H1 (cell line): ENCODE measurements around the gene RBMS1. TPM values are rescaled to one million over a fixed set of nuclear protein-coding genes. Genes with fewer than 3 reads are reported as not detected.

ENCODE experiments used
- CTCF ChIA-PET: fragments of 300-600 bp; sonication (Branson Sonifier 250); formaldehyde crosslinking; loops from one replicate; lab custom pipeline; 2021; ENCODE audit not compliant: partially characterized antibody; lab: Charles Lee
- POLR2A ChIA-PET: fragments of 300-600 bp; sonication (Branson Sonifier 250); formaldehyde crosslinking; loops from one replicate; lab custom pipeline; 2021; ENCODE audit warnings: inconsistent platforms; ENCODE audit not compliant: partially characterized antibody; lab: Charles Lee
- DNase-seq, 2 experiments: peaks; one replicate each; pipeline versions ENCODE4 v3.0.0 to v3.0.0-alpha.2; 2010 to 2022; ENCODE audit warnings: low spot score in 2 of 2, low read depth in 1 of 2, mixed read lengths in 1 of 2
- FAIRE-seq: peaks from 2 replicates; lab custom pipeline; 2011; peaks lifted over from hg19 to GRCh38; lab: Jason Lieb, UNC
- H2AFZ ChIP-seq: 2 replicates; pipeline ENCODE4 v1.8.1; 2012; ENCODE audit warnings: low read length, inconsistent platforms
- H2AK5ac ChIP-seq: 2 replicates; pipeline ENCODE4 v1.6.1; 2013; ENCODE audit warnings: low read depth, low read length
- H2BK120ac ChIP-seq: replicated peaks from 2 replicates; pipeline ENCODE3; 2013; ENCODE audit warnings: low read depth, low read length, inconsistent platforms
- H2BK12ac ChIP-seq: 2 replicates; pipeline ENCODE4 v1.6.1; 2013; ENCODE audit warnings: low read depth, low read length
- H2BK15ac ChIP-seq: 2 replicates; pipeline ENCODE4 v1.6.1; 2013; ENCODE audit warnings: low read length
- H2BK20ac ChIP-seq: 2 replicates; pipeline ENCODE4 v1.6.1; 2013; ENCODE audit warnings: low read length
- H2BK5ac ChIP-seq: 2 replicates; pipeline ENCODE4 v1.6.1; 2013; ENCODE audit warnings: low read depth, low read length
- H3K14ac ChIP-seq: 2 replicates; pipeline ENCODE4 v1.6.1; 2013; ENCODE audit warnings: inconsistent platforms; ENCODE audit not compliant: insufficient read length
- H3K18ac ChIP-seq: 2 replicates; pipeline ENCODE4 v1.6.1; 2013; ENCODE audit warnings: low read length; ENCODE audit errors: extremely low read depth
- H3K23ac ChIP-seq: 2 replicates; pipeline ENCODE4 v1.6.1; 2013; ENCODE audit warnings: inconsistent platforms; ENCODE audit not compliant: insufficient read length
- H3K23me2 ChIP-seq: 2 replicates; pipeline ENCODE4 v1.6.1; 2013; ENCODE audit warnings: low read depth, low read length
- H3K27ac ChIP-seq: 2 replicates; pipeline ENCODE4 v1.6.1; 2011; ENCODE audit warnings: low read depth, low read length, inconsistent platforms
- H3K27me3 ChIP-seq, 4 experiments: replicated peaks in 1 of 4; 1 replicate in 1 of 4; 2 replicates in 3 of 4; pipeline versions ENCODE4 v1.6.1 to v1.8.1; 2011 to 2013; ENCODE audit warnings: low read length in 3 of 4, mild to moderate bottlenecking in 3 of 4, inconsistent platforms in 2 of 4, mixed read lengths in 2 of 4, moderate library complexity in 1 of 4; ENCODE audit not compliant: control insufficient read depth in 3 of 4, insufficient read depth in 3 of 4; ENCODE audit errors: extremely low read depth in 1 of 4
- H3K36me3 ChIP-seq, 4 experiments: 2 replicates each; pipeline versions ENCODE4 v1.6.1 to v1.8.1; 2011 to 2013; ENCODE audit warnings: mild to moderate bottlenecking in 4 of 4, low read length in 3 of 4, moderate library complexity in 2 of 4, control low read depth in 1 of 4, inconsistent platforms in 1 of 4; ENCODE audit not compliant: insufficient read depth in 4 of 4, control insufficient read depth in 2 of 4
- H3K4ac ChIP-seq: replicated peaks from 2 replicates; pipeline ENCODE3; 2013; ENCODE audit warnings: low read length, low read depth, mixed read lengths, inconsistent platforms; ENCODE audit not compliant: insufficient read length
- H3K4me1 ChIP-seq, 4 experiments: replicated peaks in 1 of 4; 1 replicate in 1 of 4; 2 replicates in 3 of 4; pipeline versions ENCODE4 v1.6.1 to v1.8.1; 2011 to 2013; ENCODE audit warnings: low read length in 3 of 4, inconsistent platforms in 2 of 4, mixed read lengths in 1 of 4; ENCODE audit not compliant: insufficient read depth in 4 of 4, control insufficient read depth in 3 of 4
- H3K4me2 ChIP-seq, 2 experiments: 2 replicates each; pipeline versions ENCODE4 v1.6.1 to v1.8.1; 2011 to 2013; ENCODE audit warnings: low read depth in 2 of 2, low read length in 2 of 2, control low read depth in 1 of 2, inconsistent platforms in 1 of 2, mild to moderate bottlenecking in 1 of 2; ENCODE audit not compliant: insufficient read depth in 1 of 2
- H3K4me3 ChIP-seq, 4 experiments: fragments of 200-600, 300-600 bp in 1 of 4; sonication (generic), shearing (Covaris generic), sonication (Bioruptor Twin) in 1 of 4; 2 replicates each; pipeline versions ENCODE4 v1.5.1 to v1.8.1; 2011 to 2016; ENCODE audit warnings: low read length in 4 of 4, low read depth in 3 of 4, control low read depth in 2 of 4, inconsistent platforms in 2 of 4, mild to moderate bottlenecking in 2 of 4, mixed read lengths in 1 of 4, moderate library complexity in 1 of 4; ENCODE audit not compliant: insufficient read depth in 2 of 4; ENCODE audit errors: extremely low read depth in 1 of 4
- H3K56ac ChIP-seq: replicated peaks from 2 replicates; pipeline ENCODE3; 2013; ENCODE audit warnings: low read depth, mild to moderate bottlenecking, mixed read lengths, low read length, inconsistent platforms; ENCODE audit not compliant: insufficient read length
- H3K79me1 ChIP-seq: 2 replicates; pipeline ENCODE4 v1.6.1; 2013; ENCODE audit warnings: low read depth, low read length, control low read depth
- H3K79me2 ChIP-seq, 2 experiments: 2 replicates each; pipeline versions ENCODE4 v1.6.1 to v1.8.1; 2012 to 2013; ENCODE audit warnings: low read length in 2 of 2, mild to moderate bottlenecking in 2 of 2, inconsistent platforms in 1 of 2; ENCODE audit not compliant: insufficient read depth in 2 of 2, control insufficient read depth in 1 of 2
- H3K9ac ChIP-seq, 4 experiments: replicated peaks in 1 of 4; 1 replicate in 1 of 4; 2 replicates in 3 of 4; pipeline versions ENCODE4 v1.6.1 to v1.8.1; 2011 to 2013; ENCODE audit warnings: low read depth in 3 of 4, low read length in 3 of 4, control low read depth in 2 of 4, mild to moderate bottlenecking in 2 of 4, moderate library complexity in 2 of 4, inconsistent platforms in 1 of 4; ENCODE audit errors: extremely low read depth in 1 of 4
- H3K9me3 ChIP-seq, 2 experiments: 2 replicates each; pipeline versions ENCODE4 v1.6.1 to v1.8.1; 2012 to 2013; ENCODE audit warnings: mild to moderate bottlenecking in 2 of 2, moderate library complexity in 2 of 2, control low read depth in 1 of 2, inconsistent platforms in 1 of 2, low read depth in 1 of 2, low read length in 1 of 2, mixed read lengths in 1 of 2; ENCODE audit not compliant: insufficient read depth in 2 of 2
- H4K20me1 ChIP-seq, 2 experiments: replicated peaks in 1 of 2; 2 replicates each; pipeline versions ENCODE3 to v1.8.1; 2011 to 2013; ENCODE audit warnings: inconsistent platforms in 2 of 2, low read length in 2 of 2, mild to moderate bottlenecking in 1 of 2; ENCODE audit not compliant: insufficient read depth in 2 of 2, control insufficient read depth in 1 of 2
- H4K5ac ChIP-seq: 2 replicates; pipeline ENCODE4 v1.6.1; 2013; ENCODE audit warnings: low read length, low read depth, mixed read lengths, inconsistent platforms; ENCODE audit not compliant: insufficient read length
- H4K8ac ChIP-seq: 2 replicates; pipeline ENCODE4 v1.8.0; 2013; ENCODE audit warnings: mild to moderate bottlenecking, moderate library complexity, low read length, inconsistent platforms; ENCODE audit not compliant: insufficient read depth; ENCODE audit errors: extremely low read depth
- H4K91ac ChIP-seq: replicated peaks from 2 replicates; pipeline ENCODE3; 2013; ENCODE audit warnings: low read length, mixed read lengths, inconsistent platforms; ENCODE audit not compliant: insufficient read length
- CBX8 ChIP-seq: fragments of 300-800, 300-1000 bp; sonication (generic); IDR thresholded peaks from 2 replicates; pipeline ENCODE4 v1.7.1; 2016; ENCODE audit warnings: low read depth, low read length, borderline replicate concordance
- CEBPB ChIP-seq: IDR thresholded peaks from 2 replicates; pipeline ENCODE4 v1.6.1; 2012; ENCODE audit warnings: low read depth, low read length
- CHD1 ChIP-seq: IDR thresholded peaks from 2 replicates; pipeline ENCODE4 v1.6.1; 2012; ENCODE audit warnings: low read depth, low read length, improper control_type of control experiment
- KDM5A ChIP-seq: fragments of 200-600 bp; IDR thresholded peaks from 2 replicates; pipeline ENCODE4 v1.7.1; 2012; ENCODE audit warnings: mild to moderate bottlenecking, low read length, inconsistent platforms, mixed read lengths
- SP2 ChIP-seq: IDR thresholded peaks from 2 replicates; pipeline ENCODE4 v1.6.1; 2012; ENCODE audit warnings: mild to moderate bottlenecking, low read length, inconsistent platforms
- SRF ChIP-seq: IDR thresholded peaks from 2 replicates; pipeline ENCODE4 v1.6.1; 2011; ENCODE audit warnings: mild to moderate bottlenecking, low read depth, low read length, moderate library complexity
- WGBS, 2 experiments: shearing (Covaris generic) in 1 of 2; methylation state at CpG; one replicate each; pipeline versions ENCODE4 v1.1.6 to v1.1.7; 2013 to 2015; ENCODE audit warnings: low lambda C conversion rate in 2 of 2, mixed read lengths in 2 of 2, inconsistent platforms in 1 of 2, low coverage in 1 of 2, missing lambda C conversion rate in 1 of 2; ENCODE audit not compliant: insufficient replicate concordance in 2 of 2, insufficient coverage in 1 of 2, insufficient read length in 1 of 2; ENCODE audit errors: extremely low coverage in 1 of 2, missing lambda C conversion rate in 1 of 2; 5-methylcytosine and 5-hydroxymethylcytosine counted together
- polyA plus RNA-seq, 7 experiments: library from polyadenylated mRNA; depleted of rRNA in 3 of 7; stranded (reverse) in 5 of 7; unstranded in 2 of 7; fragments of >200 nt in 5 of 7; fragments of 200-250 nt in 2 of 7; gene quantifications; 1 replicate in 5 of 7; 2 replicates in 1 of 7; 4 replicates in 1 of 7; pipeline versions ENCODE4 v1.2.1 to v1.2.3, GENCODE V29; 2011 to 2013; ENCODE audit warnings: missing spikeins in 2 of 7, mixed read lengths in 2 of 7
- total RNA-seq: library from RNA; stranded (reverse); fragmentation: NEBNext Ultra II Directional; extraction: Animal tissue kit (Norgen Biotek cat#: 25700); gene quantifications from 2 replicates; pipeline ENCODE4 v1.2.1, GENCODE V29; 2021
- TF ChIP-seq, protein P1 (sequence below): IDR thresholded peaks from 2 replicates; pipeline ENCODE4 v1.6.1; 2011; ENCODE audit warnings: low read depth, mild to moderate bottlenecking, low read length; ENCODE audit not compliant: insufficient read depth

Gene RBMS1
- total and polyA plus RNA-seq, 2 of the 8 experiments (the other 6 are each of a cell fraction or from before 2014, with no cell fraction given): 53.7 to 60.0 TPM

- no peak overlapping the region for H3K14ac ChIP-seq
- no peaks in the 10 kb centered on the region for H3K27me3 ChIP-seq
- no peaks in the 10 kb centered on the region for H4K20me1 ChIP-seq
- no peak overlapping the region for H2AK5ac ChIP-seq
- CTCF ChIA-PET: interaction anchor here (0.5 to 1.3 kb wide), 11 partner anchors 9 to 731 kb away, joined by 3 to 7 read pairs (median 3); no protein-coding TSS in a partner anchor
- no peaks in the 10 kb centered on the region for H3K23me2 ChIP-seq
- no peak overlapping the region for H3K18ac ChIP-seq
- FAIRE-seq: no peak
- no peak overlapping the region for H3K4me2 ChIP-seq
- H4K8ac ChIP-seq: no peak overlapping the region
- DNase-seq: no peak
- no peak overlapping the region for H3K56ac ChIP-seq
- 92% methylated on average over 1 of the region's 1 CpG; no CpG with 5 or more reads in 1 of the 2 experiments for WGBS, 2 experiments
- no peak overlapping the region for H4K91ac ChIP-seq
- no peak overlapping the region for H3K4ac ChIP-seq
- POLR2A ChIA-PET: no interaction called here
- peaks cover 0 to 3% (median 0%) of the 10 kb centered on the region in 4 experiments; a peak in 1 of 7 replicates for H3K4me1 ChIP-seq
- H3K27ac ChIP-seq: no peak overlapping the region
- H2AFZ ChIP-seq: no peak overlapping the region
- H3K4me3 ChIP-seq: no peak overlapping the region
- H3K23ac ChIP-seq: no peak overlapping the region
- H2BK12ac ChIP-seq: no peak overlapping the region
- H2BK5ac ChIP-seq: no peak overlapping the region
- no peak overlapping the region for H2BK120ac ChIP-seq
- no peak overlapping the region for H2BK15ac ChIP-seq
- peaks cover 0 to 18% (median 7%) of the 10 kb centered on the region in 4 experiments; a peak in 5 of 8 replicates for H3K36me3 ChIP-seq
- H2BK20ac ChIP-seq: no peak overlapping the region
- TF ChIP-seq SP2 (no peak), CBX8 (no peak), KDM5A (no peak), CEBPB (no peak), SRF (no peak), CHD1 (no peak)
- TF ChIP-seq, protein P1, sequence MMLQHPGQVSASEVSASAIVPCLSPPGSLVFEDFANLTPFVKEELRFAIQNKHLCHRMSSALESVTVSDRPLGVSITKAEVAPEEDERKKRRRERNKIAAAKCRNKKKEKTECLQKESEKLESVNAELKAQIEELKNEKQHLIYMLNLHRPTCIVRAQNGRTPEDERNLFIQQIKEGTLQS: no peak
- H3K9ac ChIP-seq: no peak overlapping the region
- no peaks in the 10 kb centered on the region for H3K79me2 ChIP-seq
- no peak overlapping the region for H4K5ac ChIP-seq
- H3K9me3 ChIP-seq: no peaks in the 10 kb centered on the region
- no peaks in the 10 kb centered on the region for H3K79me1 ChIP-seq
These were observed 204.5 kb downstream of the RBMS1 start for GRCh38 chr2:160289126-160289525.
